ENCODE results near the gene CABP7.

- TF ChIP-seq CTCF (conservative IDR thresholded peaks at IDR 0.05; ENCODE audit: low read depth in 2 of 2) (no peak), STAT1 (IDR thresholded peaks at IDR 0.05; ENCODE audit: unreplicated experiment) (no peak), JUNB (IDR thresholded peaks at IDR 0.05; ENCODE audit: unreplicated experiment) (no peak), EZH2 (IDR thresholded peaks at IDR 0.05; ENCODE audit: low read depth, unreplicated experiment) (no peak)
Measured at GRCh38 chr22:29732883-29733282, 13.1 kb downstream of the CABP7 start.
